Measurements from ENCODE around the gene FGF6.

Gene FGF6

GRCh38 chr12:4386801-4387200, 58.8 kb downstream of the FGF6 start:
- Mint-ChIP-seq H3K4me1 (ENCODE audit: low read depth) (no peaks in the 10 kb centered on the region), H3K27me3 (ENCODE audit: low read depth) (peaks cover 11% of the 10 kb centered on the region), H3K9me3 (no peaks in the 10 kb centered on the region), H3K4me3 (no peak overlapping the region), H3K36me3 (ENCODE audit: low read depth) (no peaks in the 10 kb centered on the region), H3K27ac (no peak overlapping the region)

Data from T-helper 1 cell treated with Interleukin-12 subunit alpha and Interleukin-12 subunit beta and Interleukin-4 antibody, amounts not matched to agents 30 μg/mL and 1 μg/mL, for 36 hours (primary cell).